GM23338 (cell line): ENCODE results near the gene CNOT6L. TPM values are rescaled to one million over a fixed set of nuclear protein-coding genes. Genes with fewer than 3 reads are reported as not detected.

Source experiments
- ATAC-seq: fragments of 200-7000 bp; cut with Tn5 transposase; 3 replicates; pipeline ENCODE4 v1.9.1; 2020
- DNase-seq: peaks from one replicate; pipeline ENCODE4 v3.0.0-alpha.2; 2015; ENCODE audit warnings: low spot score
- H2AFZ ChIP-seq: fragments of 200-600 bp; sonication (generic); 2 replicates; pipeline ENCODE4 v1.8.0; 2016; ENCODE audit warnings: antibody characterized with exemption, mild to moderate bottlenecking, moderate library complexity
- H3F3A ChIP-seq: fragments of 200-600 bp; sonication (generic); replicated peaks from 2 replicates; pipeline ENCODE4 v1.8.0; 2017; ENCODE audit warnings: antibody characterized with exemption, mixed run types, low read depth
- H3K27ac ChIP-seq: fragments of 200-600 bp; sonication (generic); 2 replicates; pipeline ENCODE4 v1.6.1; 2016; ENCODE audit warnings: low read depth
- H3K27me3 ChIP-seq: fragments of 200-600 bp; sonication (generic); 2 replicates; pipeline ENCODE4 v1.8.0; 2016; ENCODE audit warnings: mild to moderate bottlenecking, mixed run types, moderate library complexity; ENCODE audit not compliant: insufficient read depth
- H3K36me3 ChIP-seq: fragments of 200-600 bp; sonication (generic); 2 replicates; pipeline ENCODE4 v1.8.0; 2016; ENCODE audit warnings: mild to moderate bottlenecking; ENCODE audit not compliant: insufficient read depth
- H3K4me1 ChIP-seq: fragments of 200-600 bp; sonication (generic); 2 replicates; pipeline ENCODE4 v1.8.0; 2016; ENCODE audit warnings: mild to moderate bottlenecking, moderate library complexity; ENCODE audit not compliant: insufficient read depth
- H3K4me2 ChIP-seq: fragments of 200-600 bp; sonication (generic); 2 replicates; pipeline ENCODE4 v1.7.1; 2017; ENCODE audit warnings: mixed run types
- H3K4me3 ChIP-seq: fragments of 200-600 bp; sonication (generic); 2 replicates; pipeline ENCODE4 v1.6.1; 2016; ENCODE audit warnings: mixed run types
- H3K79me2 ChIP-seq: fragments of 200-600 bp; sonication (generic); replicated peaks from 2 replicates; pipeline ENCODE4 v1.8.0; 2017; ENCODE audit warnings: mild to moderate bottlenecking; ENCODE audit not compliant: insufficient read depth
- H3K9me2 ChIP-seq: fragments of 200-600 bp; sonication (generic); 2 replicates; pipeline ENCODE4 v1.8.0; 2017; ENCODE audit not compliant: insufficient read depth
- H4K20me1 ChIP-seq: fragments of 200-600 bp; sonication (generic); replicated peaks from 2 replicates; pipeline ENCODE4 v1.8.0; 2017; ENCODE audit warnings: mild to moderate bottlenecking; ENCODE audit not compliant: insufficient read depth
- H3K27ac Mint-ChIP-seq: 2 replicates; pipeline ENCODE4 v1.8.0; 2020; ENCODE audit warnings: inconsistent platforms, mild to moderate bottlenecking, moderate library complexity, mixed read lengths
- H3K27me3 Mint-ChIP-seq: 3 replicates; pipeline ENCODE4 v1.8.0; 2022; ENCODE audit warnings: low read depth, mild to moderate bottlenecking, moderate library complexity, mixed read lengths, inconsistent platforms; ENCODE audit not compliant: insufficient read depth, poor library complexity
- H3K36me3 Mint-ChIP-seq: 3 replicates; pipeline ENCODE4 v1.8.0; 2021; ENCODE audit warnings: low read depth, mild to moderate bottlenecking, inconsistent platforms, moderate library complexity, mixed read lengths
- H3K4me1 Mint-ChIP-seq: 3 replicates; pipeline ENCODE4 v1.8.0; 2020; ENCODE audit warnings: mild to moderate bottlenecking, inconsistent platforms, mixed read lengths
- H3K4me3 Mint-ChIP-seq: 3 replicates; pipeline ENCODE4 v1.8.0; 2021; ENCODE audit warnings: moderate library complexity, mild to moderate bottlenecking, inconsistent platforms, mixed read lengths
- H3K9me3 Mint-ChIP-seq: 3 replicates; pipeline ENCODE4 v1.8.0; 2020; ENCODE audit warnings: moderate library complexity, mild to moderate bottlenecking, inconsistent platforms, mixed read lengths
- CREB1 ChIP-seq: fragments of 250-450 bp; sonication (Bioruptor Pico); IDR thresholded peaks from 2 replicates; pipeline ENCODE4 v1.5.0; 2020; ENCODE audit warnings: low read depth, mild to moderate bottlenecking, moderate library complexity
- EZH2phosphoT487 ChIP-seq: fragments of 200-600 bp; sonication (generic); IDR thresholded peaks from one replicate; pipeline ENCODE4 v1.8.1; 2018; ENCODE audit warnings: antibody characterized with exemption; ENCODE audit not compliant: unreplicated experiment
- JUNB ChIP-seq: IDR thresholded peaks from one replicate; pipeline ENCODE4 v1.6.1; 2016; ENCODE audit warnings: antibody characterized with exemption; ENCODE audit not compliant: unreplicated experiment
- NANOG ChIP-seq: IDR thresholded peaks from 2 replicates; pipeline ENCODE4 v1.6.1; 2016; ENCODE audit warnings: antibody characterized with exemption, borderline replicate concordance
- POLR2AphosphoS5 ChIP-seq: IDR thresholded peaks from 2 replicates; pipeline ENCODE4 v1.6.1; 2016; ENCODE audit warnings: antibody characterized with exemption, low read depth
- STAT1 ChIP-seq: IDR thresholded peaks from one replicate; pipeline ENCODE4 v1.6.1; 2016; ENCODE audit warnings: antibody characterized with exemption; ENCODE audit not compliant: unreplicated experiment
- ZNF114 ChIP-seq: fragments of 250-450 bp; sonication (Bioruptor Pico); IDR thresholded peaks from 2 replicates; pipeline ENCODE4 v1.5.0; 2020; ENCODE audit warnings: mild to moderate bottlenecking, moderate library complexity
- polyA plus RNA-seq: library from polyadenylated mRNA; unstranded; fragments of >200 nt; fragmentation: Nextera tagmentation; extraction: Ambion mirVana; gene quantifications from 2 replicates; pipeline ENCODE4 v1.2.1, GENCODE V29; 2016
- total RNA-seq: library from RNA; depleted of rRNA; stranded (reverse); fragments of >200 nt; shearing (Covaris generic); gene quantifications from 2 replicates; pipeline ENCODE4 v1.2.3, GENCODE V29; 2014
- TF ChIP-seq, protein P1 (sequence below): IDR thresholded peaks from one replicate; pipeline ENCODE4 v1.6.1; 2018; ENCODE audit warnings: antibody characterized with exemption; ENCODE audit not compliant: unreplicated experiment
- TF ChIP-seq, protein P2 (sequence below), 2 experiments: fragments of 200-600 bp in 1 of 2; sonication (generic) in 1 of 2; conservative IDR thresholded peaks; 2 replicates each; pipeline versions ENCODE4 v1.5.1 to v1.6.1; 2016 to 2017; ENCODE audit warnings: antibody characterized with exemption in 2 of 2, low read depth in 2 of 2, mild to moderate bottlenecking in 2 of 2, moderate library complexity in 1 of 2

CNOT6L gene
- total and polyA plus RNA-seq, 2 experiments from 2014 or later, result 3.2 to 13.9 TPM

DNA sequence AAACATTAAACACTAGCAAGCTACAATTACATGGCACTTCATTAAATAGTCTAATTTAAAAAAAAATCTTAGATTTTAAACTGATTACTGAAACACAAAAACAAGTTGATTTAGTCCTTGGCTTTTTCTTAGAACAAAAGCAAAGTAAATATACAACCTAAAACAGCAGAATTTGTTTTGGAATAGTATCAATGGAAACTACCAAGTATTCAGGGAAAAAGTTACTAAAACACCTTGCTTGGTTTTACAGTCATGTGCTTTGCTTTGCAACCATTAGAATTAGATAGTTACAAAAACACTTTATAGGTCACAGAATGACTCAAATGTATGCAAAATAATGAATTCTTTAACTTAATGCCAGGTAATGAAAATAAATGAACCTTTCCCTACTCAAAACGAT, 105.3 kb downstream of the CNOT6L start:
- no peaks in the 10 kb centered on the region for H3K9me2 ChIP-seq
- H3K4me3 ChIP-seq, result no peak overlapping the region
- H3K27ac Mint-ChIP-seq, result no peak overlapping the region
- peaks cover 30% of the 10 kb centered on the region for H3K4me1 ChIP-seq
- no peak overlapping the region for H3K27ac ChIP-seq
- no peaks in the 10 kb centered on the region for H3K27me3 ChIP-seq
- H3K36me3 ChIP-seq, result no peaks in the 10 kb centered on the region
- no peaks in the 10 kb centered on the region for H3K27me3 Mint-ChIP-seq
- no peak overlapping the region for H3K4me2 ChIP-seq
- no peaks in the 10 kb centered on the region for H3K9me3 Mint-ChIP-seq
- H2AFZ ChIP-seq, result no peak overlapping the region
- H3K79me2 ChIP-seq, result no peaks in the 10 kb centered on the region
- no peaks in the 10 kb centered on the region for H3K36me3 Mint-ChIP-seq
- no peak overlapping the region for H3K4me3 Mint-ChIP-seq
- DNase-seq (no peak), ATAC-seq (no peak)
- H3K4me1 Mint-ChIP-seq, result peaks cover 41% of the 10 kb centered on the region
- H3F3A ChIP-seq, result no peaks in the 10 kb centered on the region
- no peaks in the 10 kb centered on the region for H4K20me1 ChIP-seq
- TF ChIP-seq POLR2AphosphoS5 (no peak), CREB1 (CRISPR knock-in tag) (no peak), STAT1 (no peak), NANOG (no peak), EZH2phosphoT487 (no peak), ZNF114 (CRISPR knock-in tag) (no peak)

DNA sequence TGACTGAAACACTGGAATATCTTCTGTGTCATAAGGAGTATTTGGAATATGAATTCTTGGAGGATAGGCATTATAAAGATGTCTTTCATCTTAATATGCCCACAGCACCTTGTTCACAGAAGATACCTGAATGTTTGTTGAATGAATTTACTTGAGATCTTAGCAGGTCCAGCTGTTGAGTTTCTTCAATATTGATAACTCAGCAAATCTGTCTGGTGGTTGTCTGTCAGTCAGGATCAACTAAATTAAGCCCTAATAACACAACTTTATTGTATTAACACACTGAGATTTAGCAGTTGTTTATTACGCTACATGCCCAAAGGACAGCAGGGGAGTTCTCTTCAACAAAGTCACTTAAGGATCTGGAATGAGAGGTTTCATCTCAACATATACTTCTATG, 106.5 kb downstream of the CNOT6L start:
- Mint-ChIP-seq H3K27me3 (peaks cover 2% of the 10 kb centered on the region), H3K4me3 (no peak overlapping the region), H3K36me3 (no peaks in the 10 kb centered on the region), H3K27ac (no peak overlapping the region), H3K9me3 (no peaks in the 10 kb centered on the region), H3K4me1 (peaks cover 37% of the 10 kb centered on the region)
- ATAC-seq (no peak), DNase-seq (no peak)
- no peaks in the 10 kb centered on the region for H3K27me3 ChIP-seq
- H3K36me3 ChIP-seq, result no peaks in the 10 kb centered on the region
- H3K4me3 ChIP-seq, result no peak overlapping the region
- H3F3A ChIP-seq, result no peaks in the 10 kb centered on the region
- H3K4me2 ChIP-seq, result no peak overlapping the region
- no peaks in the 10 kb centered on the region for H4K20me1 ChIP-seq
- no peak for TF ChIP-seq EZH2phosphoT487
- H3K27ac ChIP-seq, result no peak overlapping the region
- H3K79me2 ChIP-seq, result no peaks in the 10 kb centered on the region
- no peaks in the 10 kb centered on the region for H3K9me2 ChIP-seq
- H3K4me1 ChIP-seq, result peaks cover 30% of the 10 kb centered on the region
- H2AFZ ChIP-seq, result no peak overlapping the region

DNA sequence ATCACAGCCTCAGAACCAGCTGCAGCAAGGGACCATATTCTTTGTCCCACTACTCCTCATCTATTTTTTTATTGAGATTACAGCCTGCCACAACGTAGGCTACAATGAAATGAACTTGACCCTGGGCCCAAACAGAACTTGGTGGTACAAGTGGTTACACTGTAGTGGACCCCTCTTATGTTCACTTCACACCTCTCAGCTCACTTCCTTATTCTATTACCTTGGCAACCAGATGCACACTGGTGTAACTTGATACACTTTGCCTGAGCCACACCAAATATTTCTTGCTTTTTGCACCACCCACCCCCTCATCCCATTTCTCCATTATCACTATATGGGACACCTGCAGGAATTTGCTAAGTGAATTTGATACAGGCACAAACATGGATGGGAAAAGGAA, 107.7 kb downstream of the CNOT6L start:
- Histone ChIP-seq H3K36me3 (no peaks in the 10 kb centered on the region), H3K4me3 (no peak overlapping the region), H4K20me1 (no peaks in the 10 kb centered on the region), H3K79me2 (no peaks in the 10 kb centered on the region), H3K4me2 (no peak overlapping the region), H3K9me2 (no peaks in the 10 kb centered on the region), H3K4me1 (peaks cover 19% of the 10 kb centered on the region), H3F3A (no peaks in the 10 kb centered on the region), H3K27ac (no peak overlapping the region), H3K27me3 (no peaks in the 10 kb centered on the region), H2AFZ (no peak overlapping the region)
- Mint-ChIP-seq H3K27me3 (peaks cover 5% of the 10 kb centered on the region), H3K4me3 (no peak overlapping the region), H3K27ac (no peak overlapping the region), H3K9me3 (no peaks in the 10 kb centered on the region), H3K36me3 (no peaks in the 10 kb centered on the region), H3K4me1 (peaks cover 30% of the 10 kb centered on the region)
- DNase-seq, result no peak
- no peak for ATAC-seq
- TF ChIP-seq, protein P1, sequence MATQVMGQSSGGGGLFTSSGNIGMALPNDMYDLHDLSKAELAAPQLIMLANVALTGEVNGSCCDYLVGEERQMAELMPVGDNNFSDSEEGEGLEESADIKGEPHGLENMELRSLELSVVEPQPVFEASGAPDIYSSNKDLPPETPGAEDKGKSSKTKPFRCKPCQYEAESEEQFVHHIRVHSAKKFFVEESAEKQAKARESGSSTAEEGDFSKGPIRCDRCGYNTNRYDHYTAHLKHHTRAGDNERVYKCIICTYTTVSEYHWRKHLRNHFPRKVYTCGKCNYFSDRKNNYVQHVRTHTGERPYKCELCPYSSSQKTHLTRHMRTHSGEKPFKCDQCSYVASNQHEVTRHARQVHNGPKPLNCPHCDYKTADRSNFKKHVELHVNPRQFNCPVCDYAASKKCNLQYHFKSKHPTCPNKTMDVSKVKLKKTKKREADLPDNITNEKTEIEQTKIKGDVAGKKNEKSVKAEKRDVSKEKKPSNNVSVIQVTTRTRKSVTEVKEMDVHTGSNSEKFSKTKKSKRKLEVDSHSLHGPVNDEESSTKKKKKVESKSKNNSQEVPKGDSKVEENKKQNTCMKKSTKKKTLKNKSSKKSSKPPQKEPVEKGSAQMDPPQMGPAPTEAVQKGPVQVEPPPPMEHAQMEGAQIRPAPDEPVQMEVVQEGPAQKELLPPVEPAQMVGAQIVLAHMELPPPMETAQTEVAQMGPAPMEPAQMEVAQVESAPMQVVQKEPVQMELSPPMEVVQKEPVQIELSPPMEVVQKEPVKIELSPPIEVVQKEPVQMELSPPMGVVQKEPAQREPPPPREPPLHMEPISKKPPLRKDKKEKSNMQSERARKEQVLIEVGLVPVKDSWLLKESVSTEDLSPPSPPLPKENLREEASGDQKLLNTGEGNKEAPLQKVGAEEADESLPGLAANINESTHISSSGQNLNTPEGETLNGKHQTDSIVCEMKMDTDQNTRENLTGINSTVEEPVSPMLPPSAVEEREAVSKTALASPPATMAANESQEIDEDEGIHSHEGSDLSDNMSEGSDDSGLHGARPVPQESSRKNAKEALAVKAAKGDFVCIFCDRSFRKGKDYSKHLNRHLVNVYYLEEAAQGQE, result no peak
- TF ChIP-seq CREB1 (CRISPR knock-in tag) (no peak), ZNF114 (CRISPR knock-in tag) (no peak), JUNB (no peak), NANOG (no peak)
- TF ChIP-seq, protein P2, sequence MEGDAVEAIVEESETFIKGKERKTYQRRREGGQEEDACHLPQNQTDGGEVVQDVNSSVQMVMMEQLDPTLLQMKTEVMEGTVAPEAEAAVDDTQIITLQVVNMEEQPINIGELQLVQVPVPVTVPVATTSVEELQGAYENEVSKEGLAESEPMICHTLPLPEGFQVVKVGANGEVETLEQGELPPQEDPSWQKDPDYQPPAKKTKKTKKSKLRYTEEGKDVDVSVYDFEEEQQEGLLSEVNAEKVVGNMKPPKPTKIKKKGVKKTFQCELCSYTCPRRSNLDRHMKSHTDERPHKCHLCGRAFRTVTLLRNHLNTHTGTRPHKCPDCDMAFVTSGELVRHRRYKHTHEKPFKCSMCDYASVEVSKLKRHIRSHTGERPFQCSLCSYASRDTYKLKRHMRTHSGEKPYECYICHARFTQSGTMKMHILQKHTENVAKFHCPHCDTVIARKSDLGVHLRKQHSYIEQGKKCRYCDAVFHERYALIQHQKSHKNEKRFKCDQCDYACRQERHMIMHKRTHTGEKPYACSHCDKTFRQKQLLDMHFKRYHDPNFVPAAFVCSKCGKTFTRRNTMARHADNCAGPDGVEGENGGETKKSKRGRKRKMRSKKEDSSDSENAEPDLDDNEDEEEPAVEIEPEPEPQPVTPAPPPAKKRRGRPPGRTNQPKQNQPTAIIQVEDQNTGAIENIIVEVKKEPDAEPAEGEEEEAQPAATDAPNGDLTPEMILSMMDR (conservative IDR thresholded peaks at IDR 0.05; ENCODE audit: low read depth in 2 of 2), result no peak
